Stimulated activated CD8-positive, alpha-beta memory T cell treated with anti-CD3 and anti-CD28 coated beads, Interleukin-15, amount 100 ng/mL, for 24 hours (primary cell): ENCODE data around the gene RFC2.
"Not testable (repeated sequence)": the region's sequence is repeated elsewhere in the genome, so short reads cannot be mapped to it uniquely, and the experiment has no call there.

Experiments
- DNase-seq: peaks from one replicate; pipeline ENCODE4 v3.0.0-alpha.2; 2020; ENCODE audit warnings: low read depth

Gene RFC2

GRCh38 chr7:74282748-74283459, 28.7 kb upstream of the RFC2 start:
- DNase-seq = no peak

GRCh38 chr7:74280985-74281384, 26.8 kb upstream of the RFC2 start:
- no peak for DNase-seq

GRCh38 chr7:74277636-74278035, 23.4 kb upstream of the RFC2 start:
- no peak for DNase-seq

GRCh38 chr7:74275401-74275881, 21.2 kb upstream of the RFC2 start:
- DNase-seq = no peak

- no peak for DNase-seq
Measured at GRCh38 chr7:74272305-74273038, 18.3 kb upstream of the RFC2 start.

GRCh38 chr7:74271742-74272141, 17.5 kb upstream of the RFC2 start:
- DNase-seq = no peak

GRCh38 chr7:74269757-74270277, 15.6 kb upstream of the RFC2 start:
- DNase-seq = no peak

GRCh38 chr7:74267756-74268565, 13.8 kb upstream of the RFC2 start:
- DNase-seq = no peak

- no peak for DNase-seq
Measured at GRCh38 chr7:74266191-74266963, 12.2 kb upstream of the RFC2 start.

- no peak for DNase-seq
Measured at GRCh38 chr7:74263399-74264120, 9.4 kb upstream of the RFC2 start.

GRCh38 chr7:74262639-74263398, 8.6 kb upstream of the RFC2 start:
- DNase-seq = no peak

GRCh38 chr7:74258639-74259038, 4.4 kb upstream of the RFC2 start:
- DNase-seq = no peak

- no peak for DNase-seq
Measured at GRCh38 chr7:74256491-74257408, 2.6 kb upstream of the RFC2 start.

- not testable (repeated sequence) for DNase-seq
Measured at GRCh38 chr7:74255461-74255860, 1.3 kb upstream of the RFC2 start.

- DNase-seq = no peak
Measured at GRCh38 chr7:74254858-74255379, 720 bp upstream of the RFC2 start.

- no peak for DNase-seq
Measured at GRCh38 chr7:74253835-74254128, 417 bp downstream of the RFC2 start.

GRCh38 chr7:74253331-74253730, 868 bp downstream of the RFC2 start:
- no peak for DNase-seq

GRCh38 chr7:74252893-74253292, 1.3 kb downstream of the RFC2 start:
- DNase-seq = no peak

- DNase-seq = not testable (repeated sequence)
Measured at GRCh38 chr7:74249058-74249457, 5.1 kb downstream of the RFC2 start.
